GM10266 (cell line): ENCODE results near the gene LRCOL1.

Source experiments
- DNase-seq: peaks from one replicate; pipeline ENCODE4 v3.0.0; 2012; ENCODE audit errors: extremely low spot score
- TF ChIP-seq, protein P1 (sequence below): IDR thresholded peaks from 2 replicates; pipeline ENCODE4 v1.5.1; 2012; ENCODE audit warnings: mild to moderate bottlenecking, low read depth; ENCODE audit not compliant: control insufficient read depth, insufficient read depth; ENCODE audit errors: missing control alignments

Gene LRCOL1

DNA sequence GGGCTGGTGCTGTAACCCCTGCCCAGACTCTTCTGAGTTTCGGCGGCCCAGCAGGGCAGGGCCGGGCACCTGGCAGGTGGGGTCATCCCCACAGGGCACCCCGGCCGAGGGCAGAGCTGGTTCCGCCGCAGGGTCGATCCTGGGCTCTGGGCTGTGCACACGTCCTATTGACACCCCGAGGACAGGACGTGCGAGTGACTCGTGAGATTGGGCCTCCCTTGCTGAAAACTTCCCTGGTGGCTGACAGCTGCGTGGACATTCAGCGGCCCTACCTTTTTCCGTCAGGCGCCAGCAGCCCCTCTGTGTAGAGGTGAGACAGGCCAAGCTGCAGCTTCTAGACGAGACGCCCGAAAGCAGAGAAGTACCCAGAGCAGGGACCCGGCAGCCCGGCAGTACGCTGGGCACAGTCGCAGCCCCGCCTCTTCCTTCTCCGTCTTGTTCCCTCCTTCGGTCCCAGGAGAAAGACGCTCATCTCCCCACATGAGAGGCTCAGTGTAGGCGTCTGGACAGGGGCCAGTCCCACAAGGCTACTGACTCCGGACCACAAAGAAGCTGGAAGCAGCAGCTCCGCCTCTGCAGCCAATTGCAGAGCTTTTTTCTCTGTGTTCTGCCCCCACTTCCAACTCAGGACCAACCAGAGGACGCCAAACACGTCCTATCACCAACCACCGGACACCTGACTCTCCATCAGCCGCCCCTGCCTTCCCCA, at the start of gene LRCOL1:
Gene LRCOL1, minus strand, starts transcription at position 532 of the 709 bp plus-strand sequence. CDS start 4,331 bp downstream, outside the sequence.
- TF ChIP-seq, protein P1, sequence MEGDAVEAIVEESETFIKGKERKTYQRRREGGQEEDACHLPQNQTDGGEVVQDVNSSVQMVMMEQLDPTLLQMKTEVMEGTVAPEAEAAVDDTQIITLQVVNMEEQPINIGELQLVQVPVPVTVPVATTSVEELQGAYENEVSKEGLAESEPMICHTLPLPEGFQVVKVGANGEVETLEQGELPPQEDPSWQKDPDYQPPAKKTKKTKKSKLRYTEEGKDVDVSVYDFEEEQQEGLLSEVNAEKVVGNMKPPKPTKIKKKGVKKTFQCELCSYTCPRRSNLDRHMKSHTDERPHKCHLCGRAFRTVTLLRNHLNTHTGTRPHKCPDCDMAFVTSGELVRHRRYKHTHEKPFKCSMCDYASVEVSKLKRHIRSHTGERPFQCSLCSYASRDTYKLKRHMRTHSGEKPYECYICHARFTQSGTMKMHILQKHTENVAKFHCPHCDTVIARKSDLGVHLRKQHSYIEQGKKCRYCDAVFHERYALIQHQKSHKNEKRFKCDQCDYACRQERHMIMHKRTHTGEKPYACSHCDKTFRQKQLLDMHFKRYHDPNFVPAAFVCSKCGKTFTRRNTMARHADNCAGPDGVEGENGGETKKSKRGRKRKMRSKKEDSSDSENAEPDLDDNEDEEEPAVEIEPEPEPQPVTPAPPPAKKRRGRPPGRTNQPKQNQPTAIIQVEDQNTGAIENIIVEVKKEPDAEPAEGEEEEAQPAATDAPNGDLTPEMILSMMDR: no peak
- DNase-seq: no peak

GRCh38 chr12:132660052-132660451, 49.7 kb upstream of the LRCOL1 start:
- no peak for DNase-seq
- TF ChIP-seq, protein P1: no peak

DNA sequence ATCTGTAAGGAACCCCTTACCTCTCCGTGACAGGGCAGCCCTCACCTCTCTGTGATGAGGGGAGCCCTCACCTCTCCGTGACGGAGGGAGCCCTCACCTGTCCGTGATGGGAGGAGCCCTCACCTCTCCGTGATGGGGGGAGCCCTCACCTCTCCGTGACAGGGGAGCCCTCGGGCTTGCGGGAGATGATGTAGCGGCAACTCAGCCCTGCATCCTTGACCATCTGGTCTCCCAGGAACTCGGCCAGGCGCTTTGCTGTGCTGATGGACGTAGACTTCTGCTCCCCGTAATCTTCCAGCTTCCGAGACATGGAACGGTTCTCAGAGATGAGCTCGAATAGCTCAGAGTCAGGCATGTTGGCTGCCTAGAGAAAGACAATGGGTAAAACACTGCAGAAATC, 48.8 kb upstream of the LRCOL1 start:
- TF ChIP-seq, protein P1: no peak
- DNase-seq: no peak

- TF ChIP-seq, protein P1: no peak
- no peak for DNase-seq
Observed at GRCh38 chr12:132658149-132658894, 47.9 kb upstream of the LRCOL1 start.

- no peak for DNase-seq
- TF ChIP-seq, protein P1: no peak
Observed at GRCh38 chr12:132657004-132657727, 46.8 kb upstream of the LRCOL1 start.

DNA sequence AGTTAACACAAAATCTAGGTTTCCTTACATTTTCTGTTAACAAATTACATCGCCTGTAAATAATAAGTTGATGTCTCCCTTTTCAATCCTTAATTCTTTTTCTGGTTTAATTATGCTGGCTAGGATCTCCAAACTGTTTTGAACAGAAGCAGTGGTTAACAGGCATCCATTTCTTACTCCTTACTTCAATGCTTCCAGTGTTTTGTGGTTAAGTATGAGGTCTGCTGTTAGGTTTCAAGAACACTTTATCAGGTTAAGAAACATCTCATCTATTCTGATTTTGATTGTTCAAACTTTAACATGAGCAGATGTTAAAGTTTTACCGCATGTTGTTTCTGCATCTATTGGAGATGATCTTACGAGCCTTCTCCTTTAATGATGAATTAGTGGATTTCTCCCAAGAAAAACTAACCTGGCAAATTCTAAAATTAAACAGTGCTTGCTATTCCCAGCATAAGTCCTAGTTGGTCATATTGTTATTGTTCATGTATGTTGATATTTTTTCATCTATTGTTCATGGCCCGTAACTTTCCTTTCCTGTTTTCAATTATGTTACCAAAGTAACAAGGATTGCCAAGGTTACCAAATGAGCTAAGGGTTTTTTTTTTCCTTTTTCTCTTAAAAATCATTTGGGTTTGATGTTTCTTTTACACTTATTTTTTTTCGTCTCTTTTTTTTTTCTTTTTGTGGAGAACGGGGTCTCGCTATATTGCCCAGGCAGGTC, 43.3 kb upstream of the LRCOL1 start:
- no peak for DNase-seq
- TF ChIP-seq, protein P1: no peak
